GM13976 (cell line): ENCODE data around the gene ARID5A.

Experiments used
- DNase-seq: peaks from one replicate; pipeline ENCODE4 v3.0.0; 2012; ENCODE audit warnings: low spot score
- in situ Hi-C: fragments of 300-500 bp; cut with MboI; formaldehyde crosslinking; loops from one replicate; pipeline ENCODE4 v1.12.0; 2022; ENCODE audit warnings: low sequenced_read_pairs, mixed read lengths, inconsistent platforms; ENCODE audit not compliant: unreplicated experiment
- TF ChIP-seq, protein P1 (sequence below): IDR thresholded peaks from 2 replicates; pipeline ENCODE4 v1.5.1; 2012; ENCODE audit warnings: borderline replicate concordance, mild to moderate bottlenecking; ENCODE audit not compliant: insufficient read depth; ENCODE audit errors: extremely low read depth, missing control alignments, control extremely low read depth

ARID5A gene

DNA sequence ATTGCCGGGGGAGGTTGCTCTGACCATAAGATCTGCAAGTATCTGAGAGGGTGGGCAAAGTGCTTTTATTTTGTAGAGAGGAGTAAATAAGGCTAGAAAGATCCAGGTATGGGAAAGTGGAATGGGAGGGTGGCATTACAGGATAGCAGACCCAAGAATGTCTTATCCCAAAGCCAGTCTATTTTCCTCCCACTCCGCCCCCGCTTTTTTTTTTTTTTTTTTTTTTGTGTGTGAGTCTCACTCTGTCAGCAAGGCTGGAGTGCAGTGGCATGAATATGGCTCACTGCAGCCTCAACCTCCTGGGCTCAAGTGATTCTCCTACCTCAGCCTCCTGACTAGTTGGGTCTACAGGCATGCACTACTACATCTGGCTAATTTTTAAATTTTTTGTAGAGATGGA lies 31.5 kb downstream of the ARID5A start:
- TF ChIP-seq, protein P1, sequence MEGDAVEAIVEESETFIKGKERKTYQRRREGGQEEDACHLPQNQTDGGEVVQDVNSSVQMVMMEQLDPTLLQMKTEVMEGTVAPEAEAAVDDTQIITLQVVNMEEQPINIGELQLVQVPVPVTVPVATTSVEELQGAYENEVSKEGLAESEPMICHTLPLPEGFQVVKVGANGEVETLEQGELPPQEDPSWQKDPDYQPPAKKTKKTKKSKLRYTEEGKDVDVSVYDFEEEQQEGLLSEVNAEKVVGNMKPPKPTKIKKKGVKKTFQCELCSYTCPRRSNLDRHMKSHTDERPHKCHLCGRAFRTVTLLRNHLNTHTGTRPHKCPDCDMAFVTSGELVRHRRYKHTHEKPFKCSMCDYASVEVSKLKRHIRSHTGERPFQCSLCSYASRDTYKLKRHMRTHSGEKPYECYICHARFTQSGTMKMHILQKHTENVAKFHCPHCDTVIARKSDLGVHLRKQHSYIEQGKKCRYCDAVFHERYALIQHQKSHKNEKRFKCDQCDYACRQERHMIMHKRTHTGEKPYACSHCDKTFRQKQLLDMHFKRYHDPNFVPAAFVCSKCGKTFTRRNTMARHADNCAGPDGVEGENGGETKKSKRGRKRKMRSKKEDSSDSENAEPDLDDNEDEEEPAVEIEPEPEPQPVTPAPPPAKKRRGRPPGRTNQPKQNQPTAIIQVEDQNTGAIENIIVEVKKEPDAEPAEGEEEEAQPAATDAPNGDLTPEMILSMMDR, result no peak
- DNase-seq, result no peak
- in situ Hi-C loops, result no loop called here

DNA sequence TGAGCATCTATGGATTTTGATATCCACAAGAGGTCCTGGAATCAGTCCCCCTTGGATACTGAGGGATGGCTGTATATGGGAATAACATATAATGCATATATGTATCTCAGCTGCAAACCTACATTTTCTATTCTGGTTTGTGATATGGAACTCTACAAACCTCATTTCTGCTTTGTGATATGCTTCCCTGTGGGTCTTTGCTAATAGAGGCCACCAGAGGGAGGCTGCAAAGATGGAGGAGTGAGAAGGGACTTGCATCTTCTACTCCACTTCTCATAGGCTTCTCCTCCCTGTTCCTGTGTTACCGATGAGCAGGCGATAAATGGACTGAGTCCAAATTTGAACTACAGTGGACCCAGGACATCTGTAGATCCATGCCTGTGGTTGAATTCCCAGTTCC lies 37.8 kb downstream of the ARID5A start:
- no peak for DNase-seq
- in situ Hi-C loops, result no loop called here
- TF ChIP-seq, protein P1, result no peak

DNA sequence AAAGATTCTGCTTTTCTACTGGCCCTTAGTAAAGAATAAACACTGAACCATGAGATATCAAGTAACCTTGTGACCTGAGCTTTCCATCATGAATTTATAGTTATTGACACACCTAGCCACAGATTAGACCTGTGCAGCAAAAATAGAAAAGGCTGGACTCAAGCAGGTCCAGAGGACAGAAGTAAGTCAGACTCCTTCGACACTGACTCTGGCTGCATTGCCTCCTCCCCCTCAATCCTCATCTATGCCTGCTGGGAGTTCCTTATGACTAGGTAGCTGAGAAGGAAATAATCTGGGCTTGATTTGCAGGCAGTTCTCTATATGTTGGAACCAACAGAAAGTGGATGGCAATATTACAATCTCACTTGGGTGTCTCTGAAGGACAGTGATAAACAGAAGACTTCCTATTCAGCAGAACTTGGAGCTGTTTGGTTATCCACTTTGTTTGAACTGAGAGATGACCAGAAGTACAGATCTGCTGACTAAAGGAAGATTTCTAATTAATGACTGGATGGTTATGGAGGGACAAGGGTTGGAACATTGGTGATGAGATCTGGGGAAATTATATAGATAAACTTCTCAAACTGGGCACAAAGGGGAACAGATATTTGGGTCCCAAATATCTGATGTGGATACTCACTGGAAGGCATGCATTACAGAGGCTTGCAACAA lies 39.4 kb downstream of the ARID5A start:
- TF ChIP-seq, protein P1, result no peak
- in situ Hi-C loops, result no loop called here

DNA sequence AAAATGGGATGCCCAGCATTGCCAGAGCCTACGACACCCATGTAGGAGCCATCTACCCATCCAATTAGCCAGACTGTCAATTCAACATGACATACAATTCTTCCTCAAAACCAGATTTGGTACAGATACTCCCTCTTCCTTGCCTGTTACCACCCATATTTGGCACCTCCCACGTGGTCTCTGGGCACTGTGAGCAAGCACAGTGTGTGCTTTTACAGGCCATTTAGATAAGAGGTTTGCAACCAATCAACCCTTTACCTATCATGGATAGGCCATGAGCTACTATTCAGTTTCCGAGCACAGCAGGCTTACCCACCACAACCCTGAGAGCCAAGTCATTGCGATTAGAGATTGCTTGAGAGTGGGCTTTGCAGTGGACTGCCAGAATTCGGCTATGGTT lies 40.9 kb downstream of the ARID5A start:
- no peak for DNase-seq
- TF ChIP-seq, protein P1, result no peak
- in situ Hi-C loops, result no loop called here

More for the DNA sequence above, 39.4 kb downstream of the ARID5A start:
- no peak for DNase-seq

DNA sequence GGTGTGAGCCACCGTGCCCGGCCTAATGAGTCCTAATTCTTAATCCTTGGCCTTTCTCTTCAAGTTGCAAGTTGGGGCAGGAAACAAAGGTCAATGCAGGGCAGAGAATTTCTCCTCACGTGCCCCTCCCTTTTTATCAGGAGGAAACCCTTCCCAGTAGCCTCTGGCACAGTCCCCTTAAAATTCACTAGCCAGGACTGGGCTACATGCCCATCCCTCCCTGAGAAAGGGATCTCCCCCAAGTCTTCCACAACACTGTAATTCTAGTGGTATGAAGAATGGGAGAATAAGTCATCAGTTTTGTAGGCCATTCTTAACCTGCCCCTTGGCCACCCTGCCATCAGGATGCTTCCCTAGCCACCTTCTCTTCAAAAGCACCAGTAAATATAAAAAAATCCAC lies 42.2 kb downstream of the ARID5A start:
- in situ Hi-C loops, result no loop called here
- TF ChIP-seq, protein P1, result no peak

DNA sequence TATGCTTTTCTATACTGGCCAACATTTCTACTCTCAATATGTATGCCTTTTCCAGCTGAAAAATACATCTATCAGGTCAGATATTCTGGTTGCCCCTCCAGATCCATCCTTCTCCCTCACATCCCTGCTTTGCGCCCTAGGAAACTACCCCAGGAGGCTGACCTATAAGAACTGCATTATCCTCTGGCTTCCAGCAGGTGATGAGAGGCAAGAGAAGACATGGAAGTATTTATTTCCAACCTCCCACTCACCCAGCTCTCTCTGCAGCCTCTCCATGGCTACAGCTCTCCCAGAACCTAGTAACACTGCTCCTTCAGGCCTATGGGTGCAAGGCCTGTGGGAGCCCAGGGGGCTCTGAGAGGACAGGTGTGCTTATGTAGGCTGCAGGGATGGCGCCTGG lies 42.9 kb downstream of the ARID5A start:
- TF ChIP-seq, protein P1, result no peak
- DNase-seq, result no peak
- in situ Hi-C loops, result no loop called here

More for the DNA sequence above, 42.2 kb downstream of the ARID5A start:
- no peak for DNase-seq
